HCT116 (cell line): ENCODE measurements around the gene ATP5PD. TPM values are rescaled to one million over a fixed set of nuclear protein-coding genes. Genes with fewer than 3 reads are reported as not detected.

Experiments used
- ATAC-seq: fragments of 200-7000 bp; cut with Tn5 transposase; 2 replicates; pipeline ENCODE4 v1.9.1; 2020; ENCODE audit warnings: mild to moderate bottlenecking, moderate library complexity
- BruUV-seq: library from RNA; stranded (reverse); fragments of 400-500 nt; replicated peaks from 2 replicates; lab custom pipeline; 2021; lab: Mats Ljungman, UMichigan
- CTCF ChIA-PET: fragments of 300-600 bp; sonication (Branson Sonifier 250); formaldehyde crosslinking; loops from one replicate; lab custom pipeline; 2021; ENCODE audit warnings: antibody characterized with exemption; lab: Charles Lee
- POLR2A ChIA-PET: fragments of 300-600, 350-600 bp; sonication (Branson Sonifier 250); formaldehyde crosslinking; loops from one replicate; lab custom pipeline; 2021; ENCODE audit warnings: antibody characterized with exemption; lab: Charles Lee
- RAD21 ChIA-PET, 2 experiments: fragments of 300-600 bp; sonication (Branson Sonifier 250); formaldehyde crosslinking; loops; one replicate each; lab custom pipeline; 2023; ENCODE audit warnings: low total read pairs in 2 of 2; ENCODE audit not compliant: uncharacterized antibody in 2 of 2, unreplicated experiment in 2 of 2, low non-redundant PET in 1 of 2; lab: Charles Lee
- DNase-seq: peaks from one replicate; pipeline ENCODE4 v3.0.0-alpha.2; 2010; ENCODE audit warnings: low read depth, low spot score
- H2AFZ ChIP-seq: fragments of 200-600 bp; shearing (Covaris generic), sonication (generic); 2 replicates; pipeline ENCODE4 v1.6.1; 2017; ENCODE audit warnings: low read depth, mixed run types, mixed read lengths, antibody characterized with exemption, low read length; ENCODE audit not compliant: poor library complexity, severe bottlenecking
- H3K27ac ChIP-seq: 2 replicates; pipeline ENCODE4 v1.5.1; 2012; ENCODE audit warnings: low read depth, low read length
- H3K27me3 ChIP-seq: fragments of 200-600 bp; sonication (generic); 2 replicates; pipeline ENCODE4 v1.6.1; 2016; ENCODE audit warnings: mixed run types, low read length, mixed read lengths; ENCODE audit not compliant: insufficient read depth
- H3K36me3 ChIP-seq, 2 experiments: fragments of 200-500 bp in 1 of 2; fragments of 200-600 bp in 1 of 2; sonication (Bioruptor generic) in 1 of 2; sonication (generic) in 1 of 2; 2 replicates each; pipeline versions ENCODE4 v1.5.1 to v1.6.1; 2014 to 2016; ENCODE audit warnings: low read length in 2 of 2, inconsistent platforms in 1 of 2, mixed read lengths in 1 of 2, mixed run types in 1 of 2; ENCODE audit not compliant: insufficient read depth in 2 of 2, control insufficient read depth in 1 of 2
- H3K4me1 ChIP-seq, 2 experiments: fragments of 200-600 bp in 1 of 2; sonication (generic) in 1 of 2; 2 replicates each; pipeline versions ENCODE4 v1.5.1 to v1.6.1; 2012 to 2017; ENCODE audit warnings: low read length in 2 of 2, inconsistent platforms in 1 of 2, mild to moderate bottlenecking in 1 of 2, mixed read lengths in 1 of 2, mixed run types in 1 of 2, moderate library complexity in 1 of 2; ENCODE audit not compliant: insufficient read depth in 2 of 2, control insufficient read depth in 1 of 2
- H3K4me2 ChIP-seq: fragments of 200-600 bp; sonication (generic); 2 replicates; pipeline ENCODE4 v1.6.1; 2017; ENCODE audit warnings: mixed run types, low read length, mixed read lengths
- H3K4me3 ChIP-seq, 2 experiments: fragments of 200-600 bp in 1 of 2; sonication (generic) in 1 of 2; replicated peaks in 1 of 2; 2 replicates each; pipeline ENCODE4 v1.5.1; 2011 to 2016; ENCODE audit warnings: low read length in 2 of 2, control low read depth in 1 of 2, low read depth in 1 of 2, mild to moderate bottlenecking in 1 of 2, mixed read lengths in 1 of 2, mixed run types in 1 of 2
- H3K79me2 ChIP-seq: fragments of 200-600 bp; sonication (generic); 2 replicates; pipeline ENCODE4 v1.6.1; 2017; ENCODE audit warnings: mild to moderate bottlenecking, mixed run types, low read length, moderate library complexity, mixed read lengths; ENCODE audit not compliant: insufficient read depth
- H3K9ac ChIP-seq: fragments of 200-600 bp; sonication (generic); 2 replicates; pipeline ENCODE4 v1.6.1; 2016; ENCODE audit warnings: low read length, mixed read lengths
- H3K9me2 ChIP-seq: fragments of 200-600 bp; sonication (generic), shearing (Covaris generic); 2 replicates; pipeline ENCODE4 v1.6.1; 2017; ENCODE audit warnings: mixed run types, mild to moderate bottlenecking, moderate library complexity; ENCODE audit not compliant: insufficient read depth
- H3K9me3 ChIP-seq, 2 experiments: fragments of 200-500 bp in 1 of 2; fragments of 200-600 bp in 1 of 2; sonication (Bioruptor generic) in 1 of 2; sonication (generic) in 1 of 2; 2 replicates each; pipeline ENCODE4 v1.6.1; 2014 to 2017; ENCODE audit warnings: low read length in 2 of 2, mixed read lengths in 2 of 2, inconsistent platforms in 1 of 2, low read depth in 1 of 2, mild to moderate bottlenecking in 1 of 2, mixed run types in 1 of 2, moderate library complexity in 1 of 2; ENCODE audit not compliant: control insufficient read depth in 1 of 2, insufficient read depth in 1 of 2
- H4K20me1 ChIP-seq: fragments of 200-600 bp; sonication (generic), shearing (Covaris generic); 2 replicates; pipeline ENCODE4 v1.6.1; 2017; ENCODE audit warnings: mixed run types, mild to moderate bottlenecking, moderate library complexity; ENCODE audit not compliant: insufficient read depth
- ATF3 ChIP-seq: IDR thresholded peaks from 2 replicates; pipeline ENCODE4 v1.6.1; 2012
- CEBPB ChIP-seq: IDR thresholded peaks from 2 replicates; pipeline ENCODE4 v1.6.1; 2012; ENCODE audit warnings: low read depth
- EGR1 ChIP-seq: IDR thresholded peaks from 2 replicates; pipeline ENCODE4 v1.6.1; 2012; ENCODE audit warnings: low read depth
- EZH2 ChIP-seq: fragments of 200-600 bp; sonication (generic); IDR thresholded peaks from 2 replicates; pipeline ENCODE4 v1.6.1; 2017; ENCODE audit warnings: antibody characterized with exemption, mixed run types
- FOSL1 ChIP-seq: IDR thresholded peaks from 2 replicates; pipeline ENCODE4 v1.6.1; 2012; ENCODE audit warnings: low read depth
- JUND ChIP-seq: IDR thresholded peaks from 2 replicates; pipeline ENCODE4 v1.6.1; 2012
- POLR2AphosphoS5 ChIP-seq: IDR thresholded peaks from 2 replicates; pipeline ENCODE4 v1.6.1; 2011; ENCODE audit warnings: mild to moderate bottlenecking, low read depth, low read length, moderate library complexity
- RAD21 ChIP-seq: IDR thresholded peaks from 2 replicates; pipeline ENCODE4 v1.6.1; 2012; ENCODE audit warnings: low read depth, mild to moderate bottlenecking
- REST ChIP-seq: IDR thresholded peaks from 2 replicates; pipeline ENCODE4 v1.6.1; 2012; ENCODE audit warnings: low read depth
- SIN3A ChIP-seq: IDR thresholded peaks from 2 replicates; pipeline ENCODE4 v1.6.1; 2012; ENCODE audit warnings: low read depth
- SP1 ChIP-seq: IDR thresholded peaks from 2 replicates; pipeline ENCODE4 v1.6.1; 2012; ENCODE audit warnings: low read depth
- TCF7L2 ChIP-seq: IDR thresholded peaks from 2 replicates; pipeline ENCODE4 v1.7.0; 2011; ENCODE audit warnings: borderline replicate concordance, inconsistent platforms; ENCODE audit not compliant: insufficient read depth, insufficient read length; ENCODE audit errors: extremely low read depth
- ZBTB33 ChIP-seq: IDR thresholded peaks from 2 replicates; pipeline ENCODE4 v1.6.1; 2011; ENCODE audit warnings: mild to moderate bottlenecking, low read length, moderate library complexity; ENCODE audit not compliant: insufficient replicate concordance; ENCODE audit errors: extremely low read depth
- ZFX ChIP-seq: fragments of 450-650 bp; IDR thresholded peaks from 2 replicates; pipeline ENCODE4 v1.6.1; 2017
- intact Hi-C: fragments of 100-400 bp; cut with micrococcal nuclease; formaldehyde crosslinking; loops from 2 replicates; pipeline ENCODE4 v1.10.0; 2022
- total RNA-seq: library from RNA; stranded (reverse); gene quantifications from one replicate; pipeline ENCODE4 v1.2.1, GENCODE V29; 2021; ENCODE audit not compliant: unreplicated experiment

The ATP5PD gene
- total RNA-seq, 1 experiment from 2014 or later, result 407 TPM

- H3K36me3 ChIP-seq, result peaks cover 26 to 41% of the 10 kb centered on the region in 2 experiments; a peak in 3 of 4 replicates
- intact Hi-C loops, result no loop called here
- no peak for ATAC-seq
These were observed 14.8 kb upstream of the ATP5PD start for GRCh38 chr17:75061618-75062017.

More at GRCh38 chr17:75061618-75062017, 14.8 kb upstream of the ATP5PD start:
- H3K79me2 ChIP-seq, result no peaks in the 10 kb centered on the region
- H3K4me2 ChIP-seq, result no peak overlapping the region
- H3K9me3 ChIP-seq, result no peaks in the 10 kb centered on the region
- no peaks in the 10 kb centered on the region for H3K9me2 ChIP-seq
- no peak overlapping the region for H3K9ac ChIP-seq
- ChIA-PET CTCF (interaction anchor here (3.2 kb wide), 2 partner anchors 52 to 100 kb away, joined by 16 read pairs; no protein-coding TSS in a partner anchor), RAD21 (no interaction called here), POLR2A (interaction anchor here (0.6 to 1.0 kb wide), 2 partner anchors 49 to 103 kb away, joined by 3 to 5 read pairs; no protein-coding TSS in a partner anchor)
- TF ChIP-seq SIN3A (no peak), REST (no peak), EZH2 (no peak), CEBPB (no peak), RAD21 (no peak), POLR2AphosphoS5 (no peak), EGR1 (no peak), ATF3 (no peak), SP1 (no peak), FOSL1 (no peak), TCF7L2 (no peak), JUND (no peak), ZBTB33 (no peak), ZFX (no peak)
- no peaks in the 10 kb centered on the region for H4K20me1 ChIP-seq
- DNase-seq, result no peak
- H2AFZ ChIP-seq, result no peak overlapping the region
- BruUV-seq, result no TSS peak
- no peak overlapping the region for H3K27ac ChIP-seq
- H3K4me1 ChIP-seq, result no peaks in the 10 kb centered on the region
- H3K27me3 ChIP-seq, result no peaks in the 10 kb centered on the region
- H3K4me3 ChIP-seq, result no peak overlapping the region
